Peyer's patch (tissue), 4 donors: ENCODE data around the gene PLD5. TPM values are rescaled to one million over a fixed set of nuclear protein-coding genes. Genes with fewer than 3 reads are reported as not detected.

Experiments used
- DNase-seq, 3 donors: peaks; one replicate each; pipeline ENCODE4 v3.0.0-alpha.2; 2017 to 2019
- H3K27ac ChIP-seq, 4 donors: fragments of 200-600 bp; sonication (generic); one replicate each; pipeline ENCODE4 v1.5.1; 2016 to 2019
- H3K27me3 ChIP-seq, 2 donors: fragments of 200-600 bp; sonication (generic); one replicate each; pipeline ENCODE4 v1.5.1; 2019
- H3K36me3 ChIP-seq, 3 donors: fragments of 200-600 bp; sonication (generic); one replicate each; pipeline ENCODE4 v1.5.1; 2016 to 2019
- H3K4me1 ChIP-seq, 4 donors: fragments of 200-600 bp; sonication (generic); one replicate each; pipeline ENCODE4 v1.5.1; 2016 to 2019
- H3K4me3 ChIP-seq, 4 donors: fragments of 200-600 bp; sonication (generic); 1 replicate in 3 of 4; 2 replicates in 1 of 4; pipeline ENCODE4 v1.5.1; 2016 to 2019; ENCODE audit warnings: mild to moderate bottlenecking in 1 of 4
- H3K9me3 ChIP-seq, 4 donors: fragments of 200-600 bp; sonication (generic); one replicate each; pipeline ENCODE4 v1.5.1; 2016 to 2019; ENCODE audit warnings: mild to moderate bottlenecking in 1 of 4
- POLR2A ChIP-seq, 2 donors: fragments of 450-650 bp; IDR thresholded peaks; one replicate each; pipeline ENCODE4 v1.5.1; 2017; ENCODE audit warnings: antibody characterized with exemption in 2 of 2, mild to moderate bottlenecking in 2 of 2, moderate library complexity in 2 of 2
- total RNA-seq, 4 donors: library from RNA; depleted of rRNA; stranded (reverse); fragments of >200 nt; gene quantifications; one replicate each; pipeline ENCODE4 v1.1.0, GENCODE V29; 2016
- TF ChIP-seq, protein P1 (sequence below), 6 experiments: fragments of 450-650 bp in 4 of 6; fragments of 200-600 bp in 2 of 6; sonication (generic) in 1 of 6; IDR thresholded peaks; one replicate each; pipeline ENCODE4 v1.5.1; 2017 to 2019; ENCODE audit warnings: antibody characterized with exemption in 6 of 6, mild to moderate bottlenecking in 3 of 6, moderate library complexity in 1 of 6

Gene PLD5
- total RNA-seq, 4 donors from 2014 or later: 0.67 TPM; not detected in 3

DNA sequence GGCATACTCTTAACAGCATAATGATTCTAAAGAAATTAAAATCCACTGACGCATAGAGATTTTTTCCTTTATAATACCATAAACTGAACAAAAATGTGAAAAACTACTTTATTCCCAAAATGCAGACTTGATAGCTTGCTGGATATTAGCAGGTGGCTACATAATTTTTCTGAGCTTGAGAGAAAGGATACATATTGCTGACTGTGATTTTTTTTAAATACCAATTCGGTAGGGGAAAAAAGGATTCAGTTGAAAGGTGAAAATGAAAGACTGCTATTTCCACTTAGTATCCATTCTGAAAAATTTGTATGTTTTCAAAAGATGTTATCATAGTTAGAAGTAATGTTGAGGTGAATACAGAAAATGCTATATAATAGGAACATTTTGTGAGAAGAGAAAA lies 435.6 kb downstream of the PLD5 start:
- Histone ChIP-seq H3K36me3 (no peaks in the 10 kb centered on the region), H3K27ac (no peak overlapping the region), H3K27me3 (no peaks in the 10 kb centered on the region), H3K9me3 (no peaks in the 10 kb centered on the region), H3K4me1 (no peaks in the 10 kb centered on the region), H3K4me3 (no peak overlapping the region)
- TF ChIP-seq POLR2A (IDR thresholded peaks at IDR 0.05): no peak
- TF ChIP-seq, protein P1, sequence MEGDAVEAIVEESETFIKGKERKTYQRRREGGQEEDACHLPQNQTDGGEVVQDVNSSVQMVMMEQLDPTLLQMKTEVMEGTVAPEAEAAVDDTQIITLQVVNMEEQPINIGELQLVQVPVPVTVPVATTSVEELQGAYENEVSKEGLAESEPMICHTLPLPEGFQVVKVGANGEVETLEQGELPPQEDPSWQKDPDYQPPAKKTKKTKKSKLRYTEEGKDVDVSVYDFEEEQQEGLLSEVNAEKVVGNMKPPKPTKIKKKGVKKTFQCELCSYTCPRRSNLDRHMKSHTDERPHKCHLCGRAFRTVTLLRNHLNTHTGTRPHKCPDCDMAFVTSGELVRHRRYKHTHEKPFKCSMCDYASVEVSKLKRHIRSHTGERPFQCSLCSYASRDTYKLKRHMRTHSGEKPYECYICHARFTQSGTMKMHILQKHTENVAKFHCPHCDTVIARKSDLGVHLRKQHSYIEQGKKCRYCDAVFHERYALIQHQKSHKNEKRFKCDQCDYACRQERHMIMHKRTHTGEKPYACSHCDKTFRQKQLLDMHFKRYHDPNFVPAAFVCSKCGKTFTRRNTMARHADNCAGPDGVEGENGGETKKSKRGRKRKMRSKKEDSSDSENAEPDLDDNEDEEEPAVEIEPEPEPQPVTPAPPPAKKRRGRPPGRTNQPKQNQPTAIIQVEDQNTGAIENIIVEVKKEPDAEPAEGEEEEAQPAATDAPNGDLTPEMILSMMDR (IDR thresholded peaks at IDR 0.05): no peak
- no peak for DNase-seq

DNA sequence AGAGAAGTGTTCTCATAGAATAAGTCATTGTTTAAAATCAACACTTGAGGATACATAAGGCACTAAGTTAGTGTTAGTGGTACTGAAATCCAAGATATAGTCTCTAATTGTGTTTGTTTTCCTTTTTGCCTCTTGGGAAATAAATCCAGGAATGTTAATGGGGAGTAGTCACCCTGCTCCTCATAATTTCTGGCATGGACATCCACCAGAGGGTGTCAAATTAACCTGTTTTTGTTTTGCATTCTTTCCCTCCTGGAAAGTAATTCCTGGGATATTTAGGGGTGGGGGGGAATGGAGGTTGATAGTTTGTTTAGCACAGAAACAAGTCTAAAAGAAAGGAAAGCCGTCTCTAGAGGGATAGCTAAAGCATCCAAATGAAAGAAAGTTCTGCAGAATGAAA lies 437.8 kb downstream of the PLD5 start:
- TF ChIP-seq, protein P1 (IDR thresholded peaks at IDR 0.05): no peak
- TF ChIP-seq POLR2A (IDR thresholded peaks at IDR 0.05): no peak
- Histone ChIP-seq H3K27ac (no peak overlapping the region), H3K9me3 (no peaks in the 10 kb centered on the region), H3K27me3 (no peaks in the 10 kb centered on the region), H3K4me3 (no peak overlapping the region), H3K4me1 (no peaks in the 10 kb centered on the region), H3K36me3 (no peaks in the 10 kb centered on the region)
- no peak for DNase-seq

DNA sequence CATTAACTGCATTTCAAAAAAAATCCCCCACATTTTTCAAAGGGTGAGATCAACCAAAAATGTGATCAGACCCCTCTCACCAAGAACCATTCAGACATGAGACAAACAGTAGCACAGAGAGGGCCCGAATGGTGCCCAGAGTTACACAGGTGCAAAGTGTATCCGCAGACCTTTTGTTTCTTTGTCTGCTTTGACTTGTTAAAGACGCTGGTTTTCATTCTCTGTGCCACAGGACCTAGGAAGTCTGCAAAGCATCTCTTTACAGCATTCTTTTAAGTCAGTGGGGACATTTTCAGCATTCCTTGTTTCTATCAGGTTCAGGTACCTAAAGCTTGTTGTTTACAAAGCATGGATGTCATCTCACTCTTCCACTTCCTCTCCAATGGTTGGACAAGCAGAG lies 438.4 kb downstream of the PLD5 start:
- no peak for TF ChIP-seq POLR2A (IDR thresholded peaks at IDR 0.05)
- TF ChIP-seq, protein P1 (IDR thresholded peaks at IDR 0.05): no peak
- Histone ChIP-seq H3K27me3 (no peaks in the 10 kb centered on the region), H3K27ac (no peak overlapping the region), H3K36me3 (no peaks in the 10 kb centered on the region), H3K9me3 (no peaks in the 10 kb centered on the region), H3K4me1 (no peaks in the 10 kb centered on the region), H3K4me3 (no peak overlapping the region)
- no peak for DNase-seq

DNA sequence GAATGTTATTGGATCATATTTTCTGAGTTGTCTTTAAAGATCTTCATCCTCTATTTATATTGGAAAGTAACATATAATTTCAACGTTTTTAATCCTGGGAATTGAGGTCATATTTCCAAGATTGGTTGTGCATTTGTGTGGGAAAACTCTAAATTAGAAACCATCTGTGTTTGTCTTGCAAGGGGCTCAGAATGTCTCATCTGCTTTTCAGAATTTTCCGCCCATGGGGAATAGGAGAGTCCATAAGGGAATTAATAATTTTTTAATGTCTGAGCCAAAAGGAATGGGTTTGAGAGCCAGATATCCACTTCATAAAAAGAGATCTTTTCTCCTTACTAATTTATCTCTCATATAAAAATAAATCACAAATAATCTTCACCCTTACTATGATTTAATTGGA lies 440.8 kb downstream of the PLD5 start:
- Histone ChIP-seq H3K9me3 (no peaks in the 10 kb centered on the region), H3K36me3 (no peaks in the 10 kb centered on the region), H3K27ac (no peak overlapping the region), H3K27me3 (no peaks in the 10 kb centered on the region), H3K4me1 (no peaks in the 10 kb centered on the region), H3K4me3 (no peak overlapping the region)
- DNase-seq: no peak
- TF ChIP-seq, protein P1 (IDR thresholded peaks at IDR 0.05): no peak
- TF ChIP-seq POLR2A (IDR thresholded peaks at IDR 0.05): no peak

DNA sequence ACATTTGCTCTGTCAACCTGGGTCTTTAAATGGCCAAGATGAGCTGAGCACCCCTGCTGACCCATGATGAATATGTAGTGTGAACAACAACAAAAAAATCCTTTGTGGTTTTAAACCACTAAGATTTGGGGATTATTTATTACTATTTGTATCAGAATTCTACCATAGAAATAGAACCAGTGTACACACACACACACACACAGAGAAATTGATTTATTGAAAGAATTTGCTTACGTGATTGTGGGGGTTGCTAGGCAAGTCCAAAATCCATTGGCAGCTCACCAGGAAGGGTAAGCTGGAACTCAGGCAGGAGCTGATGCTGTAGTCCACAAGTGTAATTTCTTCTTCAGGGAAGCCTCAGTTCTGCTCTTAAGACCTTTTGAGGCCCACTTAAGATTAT lies 443.1 kb downstream of the PLD5 start:
- Histone ChIP-seq H3K27ac (no peak overlapping the region), H3K4me1 (no peaks in the 10 kb centered on the region), H3K36me3 (no peaks in the 10 kb centered on the region), H3K27me3 (no peaks in the 10 kb centered on the region), H3K4me3 (no peak overlapping the region), H3K9me3 (no peaks in the 10 kb centered on the region)
- no peak for DNase-seq
- TF ChIP-seq POLR2A (IDR thresholded peaks at IDR 0.05): no peak
- TF ChIP-seq, protein P1 (IDR thresholded peaks at IDR 0.05): no peak

DNA sequence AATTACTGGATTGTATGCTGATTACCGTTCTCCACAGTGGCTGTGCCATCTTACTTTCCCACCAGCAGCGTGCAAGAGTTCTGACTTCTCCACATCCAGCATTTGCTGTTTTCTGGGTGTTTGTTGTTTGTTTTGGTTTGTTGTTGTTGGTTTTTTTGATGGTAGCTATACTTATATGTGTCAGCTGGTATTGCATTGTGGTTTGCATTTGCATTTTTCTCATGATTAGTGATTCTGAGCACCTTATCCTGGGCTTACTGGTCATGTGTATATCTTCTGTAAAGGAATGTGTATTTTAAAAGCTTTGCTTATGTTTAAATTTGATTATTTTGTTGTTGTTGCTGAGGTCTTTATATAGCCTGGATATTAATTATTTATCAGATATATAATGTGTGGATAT lies 458.7 kb downstream of the PLD5 start:
- H3K36me3 ChIP-seq: no peaks in the 10 kb centered on the region

More for the DNA sequence above, 458.7 kb downstream of the PLD5 start:
- Histone ChIP-seq H3K27me3 (no peaks in the 10 kb centered on the region), H3K27ac (no peak overlapping the region), H3K9me3 (no peaks in the 10 kb centered on the region), H3K4me3 (no peak overlapping the region), H3K4me1 (no peaks in the 10 kb centered on the region)
- no peak for TF ChIP-seq POLR2A (IDR thresholded peaks at IDR 0.05)
- TF ChIP-seq, protein P1 (IDR thresholded peaks at IDR 0.05): no peak
- no peak for DNase-seq
